Stimulated activated CD8-positive, alpha-beta memory T cell treated with anti-CD3 and anti-CD28 coated beads, Interleukin-15, amount 100 ng/mL, for 4 hours (primary cell): Measurements from ENCODE around the gene AGMO.

Experiments used
- DNase-seq, 2 donors: peaks; one replicate each; pipeline ENCODE4 v3.0.0-alpha.2; 2020; ENCODE audit warnings: low read depth in 2 of 2

AGMO gene

DNA sequence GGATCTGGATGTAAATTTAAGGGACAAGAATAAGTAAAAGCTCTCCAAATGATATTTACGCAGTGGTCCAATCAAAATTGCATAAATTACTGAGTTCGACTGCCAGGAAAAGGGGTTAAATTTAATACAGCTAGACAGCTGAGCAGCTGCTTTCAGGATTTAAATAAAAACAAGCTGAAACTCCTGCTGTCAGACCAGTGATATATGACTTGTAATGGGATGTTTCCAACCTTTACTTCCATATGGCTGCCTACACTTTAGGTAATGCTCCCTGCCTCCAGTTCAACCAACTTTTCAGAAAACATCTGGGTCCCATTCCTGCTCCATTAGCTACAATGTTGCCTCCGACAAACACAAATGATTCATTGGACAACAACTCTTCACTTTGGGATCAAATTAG is 333.0 kb downstream of the AGMO start:
- DNase-seq = no peak

DNA sequence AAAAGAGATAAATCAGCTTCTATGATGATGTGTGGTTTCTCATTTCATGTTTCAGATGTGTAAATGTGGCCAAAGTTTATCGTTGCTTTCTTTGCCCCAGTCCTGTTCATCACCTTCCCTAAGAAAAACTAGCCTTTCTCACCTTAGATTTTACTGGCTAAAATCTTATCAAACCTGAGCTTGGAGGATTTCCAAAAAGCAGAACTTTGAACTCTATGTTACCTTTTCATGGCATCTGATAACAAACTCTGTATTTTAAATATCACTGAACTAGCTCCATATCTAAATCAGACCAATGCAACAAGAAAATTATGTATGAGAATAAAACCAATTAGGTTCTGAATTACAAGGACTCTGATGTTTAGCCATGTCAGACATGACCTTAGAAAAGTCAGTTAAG is 335.8 kb downstream of the AGMO start:
- no peak for DNase-seq

DNA sequence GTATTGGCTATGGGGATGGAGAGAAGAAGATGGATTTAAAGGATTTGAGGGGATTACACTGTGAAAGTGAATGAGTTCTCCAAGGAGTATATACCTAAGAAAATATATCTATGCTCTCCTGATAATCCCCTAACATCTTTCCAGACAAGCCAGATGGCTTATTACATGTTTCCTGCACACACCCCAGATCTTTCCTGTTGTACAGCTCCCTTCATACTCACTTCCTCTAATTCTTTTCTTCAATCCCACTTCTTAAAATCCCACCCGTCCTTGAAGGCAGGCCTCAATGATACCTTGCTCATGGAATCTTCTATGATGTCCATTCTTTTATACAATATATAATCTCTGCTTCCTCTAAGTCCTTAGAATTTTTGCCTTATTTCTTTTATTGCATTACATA is 342.1 kb downstream of the AGMO start:
- DNase-seq = no peak

DNA sequence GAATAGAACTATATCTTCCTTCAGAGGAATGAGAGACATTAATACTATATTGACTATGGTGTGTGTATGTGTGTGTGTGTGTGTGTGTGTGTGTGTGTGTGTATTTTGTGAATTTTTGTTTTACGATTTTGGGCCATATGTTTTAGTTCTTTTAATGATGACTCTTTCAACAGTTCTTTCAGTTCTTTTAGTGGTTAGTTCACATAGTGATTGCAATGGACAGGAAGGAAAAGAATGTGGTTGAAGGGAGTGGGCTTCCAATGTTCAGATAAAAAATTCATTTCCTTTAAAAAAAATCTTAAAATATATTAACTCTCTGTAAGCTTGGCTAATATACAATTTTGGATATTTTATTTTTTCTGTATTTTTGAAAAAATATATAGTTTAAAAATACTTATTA is 343.6 kb downstream of the AGMO start:
- DNase-seq = no peak

DNA sequence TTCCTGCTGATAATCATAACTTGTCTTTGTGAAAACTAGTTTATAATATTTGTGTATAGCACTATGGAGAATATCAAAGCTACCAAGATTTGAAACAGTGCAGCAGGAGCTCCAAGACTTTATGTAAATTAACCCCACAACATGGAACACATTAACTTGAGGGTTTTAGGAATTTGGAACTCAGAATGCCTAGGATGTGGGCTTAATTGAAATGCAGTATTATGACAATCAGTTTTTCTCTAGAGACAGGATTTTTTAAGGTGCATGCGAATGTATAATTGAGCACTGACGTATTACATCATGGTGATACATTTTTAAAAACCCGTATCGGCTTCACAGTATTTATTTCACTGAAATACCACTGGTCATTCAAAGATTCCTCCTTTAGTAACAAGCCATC is 346.2 kb downstream of the AGMO start:
- DNase-seq = no peak

DNA sequence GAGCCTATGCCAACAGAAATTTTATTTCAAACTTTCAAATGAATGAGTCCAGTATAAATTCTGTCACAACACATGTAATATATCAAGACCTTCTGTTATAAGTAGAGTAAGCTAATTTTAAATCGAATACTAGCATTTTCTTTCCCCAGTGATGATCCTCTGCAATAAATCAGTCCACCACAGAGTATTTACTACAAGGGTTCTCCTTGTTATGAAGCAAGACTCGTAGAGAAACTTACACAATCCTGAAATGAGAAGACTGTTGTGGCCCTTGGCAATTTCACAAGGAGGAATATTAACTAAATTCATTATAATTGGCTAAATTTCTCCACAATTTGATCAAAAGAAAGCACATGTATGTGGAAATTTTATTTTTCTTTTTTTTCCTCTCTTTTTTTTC is 346.8 kb downstream of the AGMO start:
- DNase-seq = no peak

DNA sequence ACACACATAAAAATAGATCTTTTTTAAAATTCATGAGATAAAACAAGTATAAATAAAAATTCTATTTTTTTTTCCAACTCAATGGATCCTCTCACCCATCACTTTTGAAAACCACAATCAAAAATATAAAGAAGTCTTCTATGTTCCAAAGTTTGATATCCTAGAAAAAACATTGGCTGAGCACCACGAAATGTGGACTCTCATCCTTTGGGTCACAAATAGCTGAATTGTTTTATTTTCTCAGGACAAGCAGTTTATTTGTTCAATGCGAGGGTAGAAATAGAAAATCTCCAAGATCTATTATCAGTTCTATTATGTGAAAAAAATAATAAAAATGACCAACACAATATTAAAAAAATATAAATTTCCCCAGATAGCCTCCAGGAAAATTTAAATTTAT is 348.7 kb downstream of the AGMO start:
- DNase-seq = no peak

DNA sequence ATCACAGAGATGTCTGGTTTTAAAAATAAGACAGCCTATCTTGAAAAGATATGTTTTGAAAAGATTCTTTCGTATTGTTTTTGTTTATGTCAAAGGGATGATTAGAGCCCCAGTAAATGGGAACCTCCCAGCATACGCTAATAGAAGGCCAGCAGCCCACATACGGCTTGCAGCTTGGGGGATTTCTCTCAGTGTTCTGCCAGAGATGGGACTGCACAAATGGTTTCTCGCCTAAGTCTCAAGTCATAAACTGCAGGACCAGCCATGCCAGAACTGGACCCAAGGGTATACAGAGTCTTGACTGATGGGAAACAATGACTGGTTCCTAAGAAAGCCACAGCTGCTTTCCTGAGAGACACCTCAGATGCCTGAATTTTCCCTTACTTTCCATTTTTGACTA is 352.4 kb downstream of the AGMO start:
- DNase-seq = no peak

DNA sequence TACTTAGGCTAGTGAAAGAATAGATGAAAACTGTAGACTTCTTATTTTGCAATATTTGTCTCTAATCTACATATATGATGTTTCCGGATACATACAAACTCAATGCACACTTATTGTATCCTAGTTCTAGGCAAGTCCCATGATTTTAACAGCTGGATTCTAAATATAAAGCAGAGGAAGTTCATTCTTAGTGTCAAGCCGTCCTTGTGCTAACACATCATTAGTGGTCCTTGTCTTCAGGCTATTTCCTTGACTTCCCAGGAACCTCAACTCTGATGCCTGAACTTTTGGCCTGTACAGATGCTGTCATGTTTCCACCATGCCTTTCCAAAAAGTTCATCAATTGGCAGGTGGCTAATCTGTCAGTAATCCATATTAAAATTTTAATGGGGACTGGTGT is 357.4 kb downstream of the AGMO start:
- no peak for DNase-seq

DNA sequence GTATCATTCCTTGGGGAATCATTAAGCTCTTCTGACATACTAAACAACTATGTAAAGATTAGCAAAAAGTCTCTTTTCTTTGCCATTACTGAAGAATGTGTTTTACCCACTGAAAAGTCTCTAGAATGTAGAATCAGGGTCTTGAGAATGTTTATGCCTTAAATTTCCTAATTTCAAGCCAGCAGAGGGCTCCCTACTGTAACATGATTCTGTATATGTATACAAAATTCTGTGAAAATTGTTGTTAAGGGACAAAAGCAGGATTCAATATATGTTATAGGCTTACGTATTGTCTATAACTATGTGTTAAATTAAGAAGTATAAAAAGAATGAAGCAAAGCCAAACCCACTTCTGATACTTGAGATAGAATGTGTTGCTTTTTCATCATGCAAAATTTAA is 362.3 kb downstream of the AGMO start:
- no peak for DNase-seq

DNA sequence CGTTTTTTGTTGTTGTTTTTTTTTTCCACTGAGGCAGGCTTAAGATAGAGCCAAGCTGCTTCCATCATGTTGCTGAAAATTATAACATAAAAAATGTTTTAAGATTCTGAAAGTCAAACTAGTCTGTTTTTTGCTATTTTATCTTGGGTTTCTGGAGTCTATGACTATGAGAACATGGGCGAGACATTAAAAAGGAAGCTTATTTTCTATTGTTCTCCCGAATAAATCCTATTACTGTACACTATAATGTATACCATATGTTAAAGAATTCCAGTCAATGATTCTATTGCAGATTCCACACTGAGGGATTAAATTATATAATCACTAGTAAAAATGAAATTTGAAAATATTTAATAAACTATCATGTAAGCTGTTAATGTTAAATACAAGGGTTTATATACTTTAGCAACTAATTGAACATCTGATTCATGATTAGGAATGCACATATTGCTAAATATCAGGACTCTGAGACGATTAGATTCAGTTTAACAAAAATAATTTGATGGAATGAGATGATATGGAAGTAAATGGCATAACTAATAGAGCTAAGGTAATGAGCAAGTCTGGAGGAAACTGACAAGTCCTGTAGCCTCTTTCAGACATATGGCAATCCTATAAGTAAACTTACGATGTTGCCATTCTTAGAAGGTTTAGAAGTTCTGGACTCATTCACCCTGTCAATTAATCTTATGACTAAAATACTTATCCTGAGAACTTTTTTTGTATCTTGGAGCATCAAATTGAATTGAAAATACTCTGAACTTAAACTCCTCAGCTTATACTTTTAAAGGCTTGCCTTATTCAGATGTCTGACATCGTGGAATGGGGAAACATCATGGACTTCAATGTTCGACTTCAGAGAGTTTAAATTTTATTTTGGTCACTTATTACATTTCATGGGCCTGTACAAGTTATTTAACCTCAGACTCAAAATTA is 364.5 kb downstream of the AGMO start:
- no peak for DNase-seq

DNA sequence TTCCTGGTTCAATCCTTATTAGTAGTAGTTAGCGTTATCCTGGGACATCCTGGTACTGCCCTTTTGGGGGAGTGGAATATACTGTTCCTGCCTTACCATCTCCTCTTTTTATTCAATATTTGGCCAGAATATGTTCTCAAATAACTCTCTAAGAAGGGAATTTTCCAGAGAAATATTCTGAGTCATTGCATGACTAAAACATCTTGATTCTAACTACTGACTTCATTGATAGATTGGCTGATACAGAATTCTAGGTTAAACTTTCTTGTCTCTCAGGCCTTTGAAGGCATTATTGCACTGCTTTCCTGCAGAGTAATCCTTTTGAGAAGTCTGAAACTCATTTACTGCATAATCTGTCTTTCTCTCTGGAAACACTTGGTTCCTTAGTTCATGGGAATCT is 383.8 kb downstream of the AGMO start:
- no peak for DNase-seq

DNA sequence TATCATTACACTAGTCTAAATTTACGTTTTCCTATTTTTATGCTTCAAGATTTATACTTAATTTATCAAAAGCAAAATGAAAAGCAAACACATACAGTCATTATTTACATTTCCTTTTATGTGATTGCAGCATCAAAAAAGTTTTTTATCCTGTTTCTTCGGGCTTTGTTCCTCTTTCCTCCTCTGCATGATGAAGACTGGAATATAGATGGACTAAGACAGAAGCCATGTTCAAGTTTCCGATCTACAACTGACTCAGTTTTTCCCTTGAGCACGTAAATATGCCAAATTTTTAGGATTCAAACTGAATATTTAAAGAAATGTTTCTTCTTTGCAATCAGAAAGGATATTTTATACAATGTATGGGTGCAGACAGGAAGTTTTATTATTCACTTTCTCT is 385.7 kb downstream of the AGMO start:
- DNase-seq = no peak

DNA sequence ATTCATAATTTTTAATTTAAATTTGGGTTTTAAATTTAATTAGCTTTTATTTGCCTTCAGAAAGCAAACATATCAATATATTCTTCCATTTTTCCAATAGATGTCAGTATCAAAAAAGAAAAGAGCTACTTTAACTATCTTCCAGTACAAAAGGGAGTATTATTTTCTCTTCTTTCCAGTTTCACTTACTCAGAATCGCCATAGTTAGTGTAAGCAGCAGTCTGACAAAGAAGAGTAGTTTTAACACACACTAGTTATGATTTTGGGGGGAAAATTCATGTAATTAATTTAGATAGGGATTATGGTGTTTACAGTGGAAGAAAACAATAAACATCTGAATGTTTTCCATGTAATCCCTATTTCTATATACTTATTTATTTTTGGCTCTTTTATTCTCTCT is 386.7 kb downstream of the AGMO start:
- DNase-seq = no peak

DNA sequence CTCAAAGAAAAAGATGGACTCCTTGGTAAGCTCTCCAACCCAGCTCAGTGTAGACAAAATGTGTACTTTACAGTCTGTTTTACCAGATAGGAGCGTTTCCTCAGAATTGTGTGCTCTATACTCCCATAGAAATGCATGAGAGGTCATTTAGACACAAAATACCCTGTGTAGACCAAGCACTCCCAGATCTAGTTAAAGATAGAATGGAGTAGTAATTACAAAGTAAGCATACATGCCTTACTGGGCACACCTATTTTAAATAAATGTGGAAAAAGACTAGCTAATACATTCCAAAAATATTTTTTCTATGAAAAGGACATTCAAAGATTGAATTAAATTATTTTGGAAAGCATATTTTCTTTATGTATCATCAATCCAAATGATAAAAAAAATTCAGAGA is 387.3 kb downstream of the AGMO start:
- DNase-seq = no peak

DNA sequence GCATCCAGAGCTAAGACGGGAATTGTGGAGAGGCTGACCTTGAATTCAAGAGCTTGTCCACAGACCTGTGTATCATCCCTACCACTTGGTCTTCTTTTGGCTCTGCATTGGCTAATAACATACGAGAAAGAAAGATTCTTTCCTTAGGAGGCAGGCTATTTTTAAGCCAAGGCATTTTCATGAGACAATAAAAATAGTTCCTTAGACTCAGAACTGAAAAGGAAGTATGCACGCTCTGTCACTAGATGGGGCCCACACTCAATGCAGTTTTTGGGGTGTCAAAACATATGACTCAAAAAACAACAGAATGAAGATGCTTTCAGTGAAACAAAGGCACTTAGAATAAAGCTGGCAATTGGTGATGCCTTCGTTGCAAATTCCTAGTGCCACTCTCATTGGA is 393.3 kb downstream of the AGMO start:
- DNase-seq = no peak

DNA sequence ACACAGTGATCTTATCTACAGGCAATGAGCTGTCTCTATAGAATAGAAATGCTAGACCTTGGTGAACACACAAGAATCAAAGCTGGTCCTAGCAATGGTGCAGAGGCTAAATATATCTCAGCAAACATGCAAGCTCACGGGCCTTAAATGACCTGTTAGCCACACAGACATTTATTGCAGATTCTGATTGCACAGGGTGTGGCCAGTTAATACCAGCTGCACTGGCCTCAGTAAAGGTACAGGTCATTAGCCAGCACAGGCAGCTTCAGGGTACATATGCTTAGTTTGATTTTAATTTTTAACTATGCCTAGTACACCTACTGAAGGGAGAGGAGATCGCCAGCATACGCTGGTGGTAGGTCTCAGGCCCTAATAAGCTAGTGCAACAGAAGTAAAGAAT is 393.9 kb downstream of the AGMO start:
- no peak for DNase-seq

DNA sequence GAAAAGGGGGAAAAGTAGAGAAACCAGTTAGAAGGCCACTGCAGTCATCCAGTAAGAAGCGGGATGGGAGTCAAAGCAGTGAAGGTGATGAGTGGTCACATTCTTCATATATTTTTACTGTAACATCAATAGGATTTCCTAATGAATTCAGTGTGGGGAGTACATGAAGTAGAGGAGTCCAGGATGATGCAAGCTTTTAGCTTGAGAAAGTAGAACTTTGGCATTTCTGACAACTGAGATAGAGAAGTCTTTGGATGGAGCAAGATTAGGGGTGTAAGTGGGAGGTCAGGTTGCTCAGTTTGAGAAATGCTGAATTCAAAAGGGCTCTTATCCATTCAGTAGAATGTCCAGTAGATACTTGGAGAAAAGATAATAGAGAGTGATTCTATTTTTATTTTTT is 395.2 kb downstream of the AGMO start:
- no peak for DNase-seq

DNA sequence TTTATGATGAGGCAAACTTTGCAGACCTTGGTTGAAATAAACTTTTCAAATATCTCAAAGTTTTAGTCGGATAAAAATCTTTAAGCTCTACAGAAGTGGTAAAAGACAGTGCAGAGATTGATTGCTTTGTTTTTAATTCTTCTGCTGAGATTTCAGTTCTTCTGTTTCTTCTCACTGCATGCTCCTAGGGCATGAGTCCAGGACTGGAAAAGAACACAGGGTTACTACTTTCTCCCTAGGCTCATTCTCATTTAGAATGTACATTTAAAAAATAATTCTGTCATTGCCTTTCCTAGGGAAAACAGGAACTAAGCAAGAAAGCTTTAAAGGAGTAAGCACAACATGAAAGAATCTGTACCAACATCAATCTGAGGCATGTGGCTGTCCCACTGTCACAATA is 402.6 kb downstream of the AGMO start:
- DNase-seq = no peak

DNA sequence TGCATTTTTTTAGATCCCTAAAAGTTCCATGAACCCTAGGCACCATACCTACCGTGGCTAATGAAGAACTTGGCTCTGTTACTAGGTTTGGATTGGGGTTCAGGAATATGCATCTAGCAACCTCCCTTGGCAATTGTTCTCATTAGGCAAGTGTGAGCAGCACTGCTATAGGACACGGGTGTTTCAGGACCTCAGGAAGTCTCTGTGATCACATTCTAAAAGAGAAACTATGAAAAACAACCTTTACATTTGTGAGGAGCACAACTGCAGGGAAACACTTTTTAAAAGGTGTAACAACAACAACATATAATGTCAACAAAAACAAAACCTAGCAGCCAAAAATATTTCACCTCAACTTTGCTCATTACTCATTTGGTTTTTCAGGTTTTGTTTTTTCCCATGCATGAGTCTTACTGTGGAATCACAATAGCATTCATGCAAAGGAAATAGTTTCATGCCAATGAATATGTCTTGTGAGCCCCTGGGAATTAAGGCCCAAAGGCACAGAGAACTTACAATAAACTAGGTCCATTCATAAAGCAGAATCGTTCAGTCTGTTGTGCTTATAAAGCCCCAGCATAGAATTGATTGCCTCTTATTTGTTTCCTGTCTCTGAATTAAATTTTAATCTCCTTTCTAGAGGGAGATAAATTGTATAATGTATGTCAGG is 403.5 kb downstream of the AGMO start:
- DNase-seq = no peak
